TTC549 (cell line): ENCODE results near the gene MAPKAPK2.
"Not testable (repeated sequence)": the region's sequence is repeated elsewhere in the genome, so short reads cannot be mapped to it uniquely, and the experiment has no call there.

Experiments
- FAIRE-seq: peaks from 2 replicates; lab custom pipeline; 2012; peaks lifted over from hg19 to GRCh38; lab: Jason Lieb, UNC

The MAPKAPK2 gene

GRCh38 chr1:206744683-206745082 lies 60.0 kb downstream of the MAPKAPK2 start:
- no peak for FAIRE-seq

DNA sequence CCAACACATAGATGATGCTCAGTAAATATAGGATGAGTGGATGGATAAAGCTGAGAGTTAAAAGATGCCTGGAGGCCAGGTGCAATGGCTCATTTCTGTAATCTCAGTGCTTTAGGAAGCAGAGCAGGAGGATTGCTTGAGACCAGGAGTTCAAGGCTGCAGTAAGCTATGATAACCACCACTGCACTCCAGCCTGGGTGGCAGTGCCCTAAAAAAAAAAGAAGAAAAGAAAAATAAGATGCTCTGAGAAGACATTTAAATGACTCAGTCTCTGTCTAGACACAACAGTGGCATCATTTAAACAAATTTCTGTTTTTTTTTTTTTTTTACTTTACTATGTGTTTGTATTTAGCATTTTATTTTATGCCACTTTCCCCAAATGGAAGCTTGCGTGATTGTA lies 60.6 kb downstream of the MAPKAPK2 start:
- FAIRE-seq: no peak

DNA sequence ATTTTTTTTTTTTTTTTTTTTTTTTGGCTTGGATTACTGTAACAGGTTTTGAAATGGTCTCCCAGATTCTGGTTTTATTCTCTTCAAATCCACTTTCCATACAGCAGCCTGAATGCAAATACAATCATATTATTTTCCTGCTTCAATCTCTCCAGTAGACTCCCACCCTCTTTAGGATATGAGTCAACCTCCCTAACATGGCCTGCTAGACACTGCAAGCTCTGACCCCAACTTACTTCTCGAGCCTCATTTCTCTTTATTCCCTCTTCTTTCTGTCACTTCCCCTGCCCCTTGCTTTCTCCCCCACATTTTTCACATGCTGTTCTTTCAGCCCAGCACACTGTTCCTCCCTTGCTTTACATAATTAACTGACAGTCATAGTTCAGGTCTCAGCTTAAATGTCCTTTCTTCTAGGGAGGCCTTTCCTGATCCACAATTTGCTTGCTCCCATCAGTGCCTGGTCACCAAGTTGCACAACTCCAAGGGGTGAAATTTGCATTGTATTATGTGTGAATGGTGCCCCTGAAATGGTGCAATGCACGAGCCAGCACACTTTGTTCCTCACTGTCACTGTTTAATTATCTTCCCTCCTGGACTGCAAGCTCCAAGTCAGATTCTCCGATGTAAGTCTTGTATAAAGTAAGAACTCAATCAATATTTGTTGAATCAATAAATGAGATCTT lies 63.8 kb downstream of the MAPKAPK2 start:
- no peak for FAIRE-seq

DNA sequence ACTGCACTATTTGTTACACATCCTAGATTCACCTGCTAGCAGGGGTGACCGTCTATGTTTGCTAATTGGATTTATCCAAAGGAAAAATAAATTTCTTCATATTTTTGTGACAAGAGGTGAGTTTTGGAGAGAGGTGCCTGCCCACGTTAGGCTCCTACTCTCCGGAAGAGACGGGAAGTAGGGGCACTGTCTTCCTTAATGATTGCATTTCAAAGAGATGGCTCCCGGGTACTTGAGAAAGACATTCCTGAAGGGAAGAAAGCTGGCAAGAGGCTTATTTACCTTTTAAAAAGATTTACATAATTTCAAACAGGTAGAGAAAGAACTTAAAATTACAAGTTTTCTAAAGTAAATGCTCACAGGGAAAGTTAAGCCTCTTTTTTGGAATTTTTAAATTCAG lies 67.2 kb downstream of the MAPKAPK2 start:
- FAIRE-seq: no peak

DNA sequence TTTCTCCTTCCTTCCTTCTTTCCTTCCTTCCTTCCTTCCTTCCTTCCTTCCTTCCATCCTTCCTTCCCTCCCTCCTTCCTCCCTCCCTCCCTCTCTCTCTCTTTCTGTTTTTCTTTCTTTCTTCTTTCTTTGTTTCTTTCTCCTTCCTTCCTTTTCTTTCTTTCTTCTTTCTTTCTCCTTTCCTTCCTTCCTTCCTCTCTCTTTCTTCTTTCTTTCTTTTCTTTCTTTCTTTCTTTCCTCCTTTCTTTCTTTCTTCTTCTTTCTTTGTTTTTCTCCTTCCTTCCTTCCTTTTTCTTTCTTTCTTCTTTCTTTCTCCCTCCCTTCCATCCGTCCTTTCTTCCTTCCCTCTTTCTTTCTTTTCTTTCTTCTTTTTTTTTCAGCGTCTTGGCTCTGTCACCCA lies 67.8 kb downstream of the MAPKAPK2 start:
- FAIRE-seq: no peak

GRCh38 chr1:206753141-206753540 lies 68.4 kb downstream of the MAPKAPK2 start:
- FAIRE-seq: no peak

DNA sequence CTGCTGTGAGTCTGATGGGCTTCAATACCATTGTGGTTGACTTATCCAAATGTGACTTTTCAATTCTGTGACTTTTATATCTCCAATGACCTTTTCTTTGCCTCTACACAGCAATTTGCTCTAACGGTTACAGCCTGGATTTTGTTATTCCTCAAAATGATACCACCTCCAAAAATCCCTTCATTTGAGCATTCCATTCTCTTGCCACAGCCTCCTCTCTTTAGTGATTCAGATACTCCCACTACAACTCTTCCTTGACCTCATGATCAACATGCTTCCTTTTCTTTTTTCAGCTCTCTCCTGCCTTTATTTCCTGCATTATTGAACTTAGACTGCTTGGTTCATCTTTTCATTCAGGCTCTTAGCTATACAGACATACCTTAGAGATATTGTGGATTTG lies 69.3 kb downstream of the MAPKAPK2 start:
- no peak for FAIRE-seq

GRCh38 chr1:206757524-206758266 lies 73.0 kb downstream of the MAPKAPK2 start:
- FAIRE-seq: no peak

DNA sequence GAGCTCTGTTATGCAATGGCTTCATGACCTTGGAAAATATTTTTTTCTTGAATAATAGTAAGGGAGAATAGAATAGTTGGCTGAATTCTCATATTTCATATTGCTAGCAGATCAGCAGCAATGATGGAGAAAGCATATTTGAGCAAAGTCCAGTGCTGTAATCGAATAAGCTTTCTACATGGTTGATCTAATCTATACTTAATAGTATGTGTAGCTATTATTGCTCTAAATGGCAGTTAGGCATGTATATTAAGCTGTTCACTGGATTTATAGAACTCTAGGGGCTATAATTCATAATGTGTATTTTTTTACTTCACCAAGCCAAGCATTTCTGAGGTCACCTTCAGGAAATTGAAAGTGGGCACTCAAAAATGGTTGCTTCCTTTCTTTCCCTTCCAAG lies 75.9 kb downstream of the MAPKAPK2 start:
- no peak for FAIRE-seq

GRCh38 chr1:206761159-206761768 lies 76.6 kb downstream of the MAPKAPK2 start:
- no peak for FAIRE-seq

- FAIRE-seq: not testable (repeated sequence)
Observed at GRCh38 chr1:206762741-206763364, 78.1 kb downstream of the MAPKAPK2 start.

DNA sequence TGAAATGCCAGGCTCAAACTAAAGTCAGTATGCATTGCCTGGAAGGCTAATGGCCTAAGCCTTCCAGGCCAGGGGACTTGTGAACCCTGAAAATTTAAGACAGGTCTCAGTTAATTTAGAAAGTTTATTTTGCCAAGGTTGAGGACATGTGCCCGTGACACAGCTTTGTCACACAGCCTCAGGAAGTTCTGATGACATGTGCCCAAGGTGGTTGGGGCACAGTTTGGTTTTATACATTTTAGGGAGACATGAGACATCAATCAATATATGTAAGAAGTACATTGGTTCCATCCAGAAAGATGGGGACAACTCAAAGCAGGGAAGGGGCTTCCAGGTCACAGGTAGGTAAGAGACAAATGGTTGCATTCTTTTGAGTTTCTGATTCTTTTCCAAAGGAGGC lies 81.1 kb downstream of the MAPKAPK2 start:
- not testable (repeated sequence) for FAIRE-seq

- no peak for FAIRE-seq
Observed at GRCh38 chr1:206766251-206766856, 81.6 kb downstream of the MAPKAPK2 start.

- no peak for FAIRE-seq
Observed at GRCh38 chr1:206768472-206769303, 84.0 kb downstream of the MAPKAPK2 start.

DNA sequence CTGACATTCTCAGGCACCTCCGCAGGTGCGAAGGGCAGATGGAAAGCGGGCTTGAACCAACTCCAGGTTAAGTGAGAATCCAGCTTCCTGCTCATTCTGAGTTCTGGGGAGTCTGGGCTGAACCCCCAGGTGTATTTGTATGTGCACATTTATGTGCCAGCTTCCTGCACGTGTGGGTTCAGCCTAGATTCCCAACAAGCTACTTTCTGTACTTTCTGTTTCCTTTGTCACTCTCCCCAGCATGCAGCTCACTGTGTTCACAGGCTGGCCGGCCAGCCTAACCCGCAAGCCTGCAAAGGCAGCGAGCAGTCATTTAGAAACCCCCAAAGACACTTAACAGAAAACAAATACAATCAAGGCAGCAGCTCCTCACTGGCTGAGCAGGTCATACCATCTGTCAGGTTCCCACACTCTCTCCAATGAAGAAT lies 84.6 kb downstream of the MAPKAPK2 start:
- FAIRE-seq: no peak

DNA sequence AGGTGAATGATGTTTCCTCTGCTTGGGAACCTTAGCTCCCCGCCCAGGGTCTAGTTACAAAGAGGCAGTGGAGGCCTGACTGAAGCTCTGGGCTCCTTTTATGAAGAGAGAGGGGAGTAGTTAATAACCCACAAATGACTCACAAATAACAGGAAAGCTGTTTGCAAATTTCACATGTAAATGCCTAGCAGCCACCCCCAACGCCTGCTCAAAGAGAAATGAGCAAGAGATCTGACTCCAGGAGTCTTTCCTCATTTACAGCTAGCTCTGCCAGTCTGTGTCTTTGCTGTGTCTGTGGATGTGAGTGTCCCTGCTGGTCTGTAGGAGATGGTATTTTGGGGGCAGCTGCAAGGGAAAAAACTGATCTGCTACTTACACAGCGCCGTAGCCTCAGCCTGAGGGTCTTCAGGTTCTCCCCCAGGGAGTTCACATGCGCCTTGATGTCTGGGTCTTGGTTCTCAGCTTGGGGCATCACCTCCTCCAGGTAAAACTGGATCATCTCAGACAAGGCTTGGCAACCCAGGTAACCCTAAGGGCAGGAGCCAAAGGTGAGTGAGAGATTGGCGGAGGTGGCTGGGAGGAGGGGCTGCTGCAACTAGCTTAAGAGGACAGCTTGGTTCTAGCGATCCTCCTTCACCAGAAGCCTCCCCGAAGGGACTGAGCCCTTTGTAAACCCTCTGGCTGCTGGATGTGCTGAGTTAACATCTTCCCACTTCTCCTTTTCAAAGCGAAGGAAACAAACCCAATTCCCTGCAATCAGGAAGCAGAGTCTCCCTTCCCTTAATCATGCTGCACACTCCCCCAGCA lies 86.0 kb downstream of the MAPKAPK2 start, which contains the start of gene IL19:
IL19 (plus strand) TSS at position 243 of the 807 bp plus-strand sequence. CDS start 65,890 bp downstream, outside the sequence.
- FAIRE-seq: no peak

DNA sequence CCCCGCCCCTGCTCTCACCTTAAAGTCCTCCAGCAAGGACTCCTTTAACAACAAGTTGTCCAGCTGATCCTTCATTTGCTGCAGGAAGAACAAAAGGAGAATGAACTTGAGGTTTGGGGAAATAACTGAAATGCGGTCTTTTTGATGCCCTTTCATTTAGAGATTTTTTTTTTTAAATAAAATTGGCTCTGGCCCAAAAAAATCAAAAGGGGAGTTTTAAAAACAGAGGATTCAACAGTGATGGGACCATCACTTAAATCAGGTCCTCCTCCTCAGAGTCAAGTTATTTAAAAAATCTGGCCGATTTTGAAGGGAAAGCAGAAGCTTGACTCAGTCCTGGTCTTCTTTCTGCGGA lies 86.6 kb downstream of the MAPKAPK2 start:
- no peak for FAIRE-seq

- no peak for FAIRE-seq
Observed at GRCh38 chr1:206772243-206772937, 87.7 kb downstream of the MAPKAPK2 start, which contains the start of gene IL10. IL10 (minus strand) TSS chr1:206772494; CDS start chr1:206772435, 59 bp downstream.

- no peak for FAIRE-seq
Observed at GRCh38 chr1:206774093-206774492, 89.4 kb downstream of the MAPKAPK2 start.

DNA sequence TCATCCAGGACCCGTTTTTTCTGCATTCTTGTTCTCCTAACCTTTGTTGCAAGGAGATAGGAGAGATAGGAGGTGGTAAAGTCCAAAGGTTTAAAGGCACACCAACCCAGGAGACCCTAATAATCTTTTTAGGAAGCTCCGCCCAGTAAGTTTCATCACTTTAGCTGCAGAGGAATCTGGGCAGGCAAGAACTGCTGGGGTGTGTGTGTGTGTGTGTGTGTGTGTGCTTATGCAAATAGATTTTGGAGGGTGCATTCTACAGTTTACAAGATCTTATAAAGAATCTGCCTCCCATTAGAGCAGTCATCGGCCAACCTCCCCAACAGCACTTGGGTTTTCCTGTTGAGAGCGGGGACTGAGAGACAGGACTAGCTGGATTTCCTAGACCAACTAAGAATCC lies 91.5 kb downstream of the MAPKAPK2 start:
- no peak for FAIRE-seq
